CD14-positive monocyte (primary cell): Measurements from ENCODE around the gene DYNC1LI1. TPM values are rescaled to one million over a fixed set of nuclear protein-coding genes. Genes with fewer than 3 reads are reported as not detected.

Experiments
- DNase-seq, 3 donors: peaks; one replicate each; pipeline ENCODE4 v3.0.0-alpha.2; 2011 to 2022
- H2AFZ ChIP-seq: 2 replicates; pipeline ENCODE4 v1.6.0; 2012; ENCODE audit warnings: mild to moderate bottlenecking, low read depth, low read length, inconsistent platforms; ENCODE audit not compliant: insufficient read depth, poor library complexity, severe bottlenecking
- H3K27ac ChIP-seq, 2 donors: 1 replicate in 1 of 2; 2 replicates in 1 of 2; pipeline ENCODE4 v1.5.1; 2012 to 2013; ENCODE audit warnings: low read length in 2 of 2, control low read depth in 1 of 2, inconsistent platforms in 1 of 2, low read depth in 1 of 2, mild to moderate bottlenecking in 1 of 2
- H3K27me3 ChIP-seq, 2 donors: one replicate each; pipeline versions ENCODE4 v1.6.0 to v1.6.1; 2011 to 2013; ENCODE audit warnings: low read length in 2 of 2; ENCODE audit not compliant: control insufficient read depth in 2 of 2, insufficient read depth in 2 of 2
- H3K36me3 ChIP-seq, 2 donors: replicated peaks in 1 of 2; 1 replicate in 1 of 2; 2 replicates in 1 of 2; pipeline versions ENCODE4 v1.5.1 to v1.6.1; 2012 to 2013; ENCODE audit warnings: low read length in 2 of 2, control low read depth in 1 of 2, inconsistent platforms in 1 of 2, mild to moderate bottlenecking in 1 of 2; ENCODE audit not compliant: insufficient read depth in 2 of 2, control insufficient read depth in 1 of 2
- H3K4me1 ChIP-seq, 2 donors: 1 replicate in 1 of 2; 2 replicates in 1 of 2; pipeline versions ENCODE4 v1.5.1 to v1.6.1; 2012 to 2013; ENCODE audit warnings: low read length in 2 of 2, control low read depth in 1 of 2, inconsistent platforms in 1 of 2, mild to moderate bottlenecking in 1 of 2, moderate library complexity in 1 of 2; ENCODE audit not compliant: insufficient read depth in 2 of 2, control insufficient read depth in 1 of 2
- H3K4me2 ChIP-seq: replicated peaks from 2 replicates; pipeline ENCODE3; 2012; ENCODE audit warnings: low read length, moderate library complexity, mild to moderate bottlenecking; ENCODE audit not compliant: poor library complexity, severe bottlenecking; ENCODE audit errors: extremely low read depth
- H3K4me3 ChIP-seq, 3 experiments: fragments of 200-600 bp in 1 of 3; sonication (generic) in 1 of 3; replicated peaks in 1 of 3; 1 replicate in 2 of 3; 2 replicates in 1 of 3; pipeline ENCODE4 v1.5.1; 2011 to 2013; ENCODE audit warnings: low read length in 3 of 3, mild to moderate bottlenecking in 3 of 3, control low read depth in 2 of 3, low read depth in 2 of 3, inconsistent platforms in 1 of 3, moderate library complexity in 1 of 3
- H3K79me2 ChIP-seq: 2 replicates; pipeline ENCODE4 v1.6.0; 2012; ENCODE audit warnings: mild to moderate bottlenecking, control low read depth, inconsistent platforms, low read length, moderate library complexity; ENCODE audit not compliant: insufficient read depth
- H3K9ac ChIP-seq: 2 replicates; pipeline ENCODE4 v1.6.0; 2017; ENCODE audit warnings: low read length, mild to moderate bottlenecking; ENCODE audit not compliant: insufficient read depth, poor library complexity, severe bottlenecking
- H3K9me3 ChIP-seq, 2 donors: replicated peaks in 1 of 2; 1 replicate in 1 of 2; 2 replicates in 1 of 2; pipeline versions ENCODE4 v1.5.1 to v1.6.1; 2012 to 2013; ENCODE audit warnings: low read length in 2 of 2, control low read depth in 1 of 2; ENCODE audit not compliant: control insufficient read depth in 1 of 2, insufficient read depth in 1 of 2
- H4K20me1 ChIP-seq: 2 replicates; pipeline ENCODE4 v1.6.0; 2012; ENCODE audit warnings: mild to moderate bottlenecking, low read length, control low read depth, moderate library complexity; ENCODE audit not compliant: insufficient read depth
- H3K27ac Mint-ChIP-seq, 7 donors: one replicate each; pipeline ENCODE4 v1.8.0; 2020; ENCODE audit warnings: mild to moderate bottlenecking in 7 of 7, mixed read lengths in 7 of 7, moderate library complexity in 6 of 7, inconsistent platforms in 2 of 7
- H3K27me3 Mint-ChIP-seq, 3 donors: one replicate each; pipeline ENCODE4 v1.8.0; 2021 to 2022; ENCODE audit warnings: low read depth in 3 of 3, mild to moderate bottlenecking in 3 of 3, mixed read lengths in 3 of 3, moderate library complexity in 3 of 3, inconsistent platforms in 1 of 3
- H3K36me3 Mint-ChIP-seq, 2 donors: one replicate each; pipeline ENCODE4 v1.8.0; 2020; ENCODE audit warnings: mixed read lengths in 2 of 2, inconsistent platforms in 1 of 2, mild to moderate bottlenecking in 1 of 2
- H3K4me1 Mint-ChIP-seq: one replicate; pipeline ENCODE4 v1.8.0; 2020; ENCODE audit warnings: mild to moderate bottlenecking, mixed read lengths
- H3K4me3 Mint-ChIP-seq, 2 donors: one replicate each; pipeline ENCODE4 v1.8.0; 2020; ENCODE audit warnings: mild to moderate bottlenecking in 2 of 2, mixed read lengths in 2 of 2, moderate library complexity in 1 of 2
- H3K9me3 Mint-ChIP-seq, 7 donors: one replicate each; pipeline ENCODE4 v1.8.0; 2020 to 2022; ENCODE audit warnings: mixed read lengths in 7 of 7, mild to moderate bottlenecking in 6 of 7, moderate library complexity in 6 of 7, inconsistent platforms in 2 of 7
- CTCF ChIP-seq: fragments of 200-600 bp; IDR thresholded peaks from one replicate; pipeline ENCODE4 v1.8.0; 2022; ENCODE audit warnings: antibody characterized with exemption, mild to moderate bottlenecking
- whole genome bisulfite sequencing: methylation state at CpG from one replicate; pipeline ENCODE4 v1.1.5; 2013; ENCODE audit warnings: missing lambda C conversion rate; ENCODE audit not compliant: insufficient coverage; 5-methylcytosine and 5-hydroxymethylcytosine counted together
- intact Hi-C, 2 donors: fragments of 100-400 bp; cut with micrococcal nuclease; formaldehyde crosslinking; loops; one replicate each; pipeline versions ENCODE4 v1.15.0 to v1.15.1; 2023
- polyA plus RNA-seq, 3 donors: library from polyadenylated mRNA; depleted of rRNA in 1 of 3; unstranded in 2 of 3; stranded (reverse) in 1 of 3; fragments of 300-500 nt in 2 of 3; fragments of >200 nt in 1 of 3; fragmentation: Illumina TruSeq in 2 of 3; gene quantifications; 1 replicate in 2 of 3; 2 replicates in 1 of 3; pipeline ENCODE4 v1.2.3, GENCODE V29; 2012 to 2021

The DYNC1LI1 gene
- polyA plus RNA-seq, 3 donors, result 23.5 to 50.1 (median 46.8) TPM

- H3K4me3 ChIP-seq, result no peak overlapping the region
- peaks cover 10 to 47% of the 10 kb centered on the region in 2 donors for H3K36me3 ChIP-seq
- H4K20me1 ChIP-seq, result peaks cover 98% of the 10 kb centered on the region
- peak overlapping the region in 1 of 2 donors; percentile 45 for H3K27ac ChIP-seq
- H3K27ac Mint-ChIP-seq, result peak overlapping the region in 2 of 7 donors; percentile 3 to 50
- H3K27me3 Mint-ChIP-seq, result no peaks in the 10 kb centered on the region
- peaks cover 99% of the 10 kb centered on the region for H3K79me2 ChIP-seq
- peaks cover 14% of the 10 kb centered on the region for H3K4me1 Mint-ChIP-seq
- no peaks in the 10 kb centered on the region for H3K9me3 ChIP-seq
- peaks cover 9 to 12% of the 10 kb centered on the region in 2 donors for H3K4me1 ChIP-seq
- peaks cover 15 to 43% of the 10 kb centered on the region in 2 donors for H3K36me3 Mint-ChIP-seq
- H3K9ac ChIP-seq, result no peak overlapping the region
- intact Hi-C loops, result no loop called here
- H3K9me3 Mint-ChIP-seq, result peaks cover 0 to 3% (median 0%) of the 10 kb centered on the region in 7 donors
- no peak overlapping the region for H3K4me3 Mint-ChIP-seq
- no peak for TF ChIP-seq CTCF
- WGBS, result no CpG with 5 or more reads among the region's 1 CpG
- no peak overlapping the region for H2AFZ ChIP-seq
- DNase-seq, result no peak
- H3K27me3 ChIP-seq, result no peaks in the 10 kb centered on the region
- no peak overlapping the region for H3K4me2 ChIP-seq
These were observed 6.5 kb downstream of the DYNC1LI1 start for GRCh38 chr3:32564195-32564594.

GRCh38 chr3:32562640-32563039 is 8.0 kb downstream of the DYNC1LI1 start:
- Mint-ChIP-seq H3K36me3 (peaks cover 15 to 49% of the 10 kb centered on the region in 2 donors), H3K4me3 (no peak overlapping the region), H3K4me1 (peaks cover 14% of the 10 kb centered on the region), H3K27me3 (no peaks in the 10 kb centered on the region), H3K9me3 (peaks cover 0 to 3% (median 0%) of the 10 kb centered on the region in 7 donors), H3K27ac (peak overlapping the region in 1 of 7 donors; percentile 57)
- DNase-seq, result no peak
- intact Hi-C loops, result no loop called here
- Histone ChIP-seq H2AFZ (no peak overlapping the region), H3K4me1 (peaks cover 5 to 9% of the 10 kb centered on the region in 2 donors), H3K79me2 (peaks cover 99% of the 10 kb centered on the region), H3K9ac (no peak overlapping the region), H3K4me3 (no peak overlapping the region), H3K27ac (no peak overlapping the region), H3K9me3 (no peaks in the 10 kb centered on the region), H3K36me3 (peaks cover 10 to 49% of the 10 kb centered on the region in 2 donors), H3K4me2 (no peak overlapping the region), H3K27me3 (no peaks in the 10 kb centered on the region), H4K20me1 (peaks cover 98% of the 10 kb centered on the region)
- 96% methylated on average over 4 of the region's 7 CpGs for WGBS
- no peak for TF ChIP-seq CTCF
